H1 (cell line): ENCODE data around the gene CNGA1. TPM values are rescaled to one million over a fixed set of nuclear protein-coding genes. Genes with fewer than 3 reads are reported as not detected.

Source experiments
- CTCF ChIA-PET: fragments of 300-600 bp; sonication (Branson Sonifier 250); formaldehyde crosslinking; loops from one replicate; lab custom pipeline; 2021; ENCODE audit not compliant: partially characterized antibody; lab: Charles Lee
- POLR2A ChIA-PET: fragments of 300-600 bp; sonication (Branson Sonifier 250); formaldehyde crosslinking; loops from one replicate; lab custom pipeline; 2021; ENCODE audit warnings: inconsistent platforms; ENCODE audit not compliant: partially characterized antibody; lab: Charles Lee
- DNase-seq, 2 experiments: peaks; one replicate each; pipeline versions ENCODE4 v3.0.0 to v3.0.0-alpha.2; 2010 to 2022; ENCODE audit warnings: low spot score in 2 of 2, low read depth in 1 of 2, mixed read lengths in 1 of 2
- FAIRE-seq: peaks from 2 replicates; lab custom pipeline; 2011; peaks lifted over from hg19 to GRCh38; lab: Jason Lieb, UNC
- H2AFZ ChIP-seq: 2 replicates; pipeline ENCODE4 v1.8.1; 2012; ENCODE audit warnings: low read length, inconsistent platforms
- H2AK5ac ChIP-seq: 2 replicates; pipeline ENCODE4 v1.6.1; 2013; ENCODE audit warnings: low read depth, low read length
- H2BK120ac ChIP-seq: replicated peaks from 2 replicates; pipeline ENCODE3; 2013; ENCODE audit warnings: low read depth, low read length, inconsistent platforms
- H2BK12ac ChIP-seq: 2 replicates; pipeline ENCODE4 v1.6.1; 2013; ENCODE audit warnings: low read depth, low read length
- H2BK15ac ChIP-seq: 2 replicates; pipeline ENCODE4 v1.6.1; 2013; ENCODE audit warnings: low read length
- H2BK20ac ChIP-seq: 2 replicates; pipeline ENCODE4 v1.6.1; 2013; ENCODE audit warnings: low read length
- H2BK5ac ChIP-seq: 2 replicates; pipeline ENCODE4 v1.6.1; 2013; ENCODE audit warnings: low read depth, low read length
- H3K14ac ChIP-seq: 2 replicates; pipeline ENCODE4 v1.6.1; 2013; ENCODE audit warnings: inconsistent platforms; ENCODE audit not compliant: insufficient read length
- H3K18ac ChIP-seq: 2 replicates; pipeline ENCODE4 v1.6.1; 2013; ENCODE audit warnings: low read length; ENCODE audit errors: extremely low read depth
- H3K23ac ChIP-seq: 2 replicates; pipeline ENCODE4 v1.6.1; 2013; ENCODE audit warnings: inconsistent platforms; ENCODE audit not compliant: insufficient read length
- H3K23me2 ChIP-seq: 2 replicates; pipeline ENCODE4 v1.6.1; 2013; ENCODE audit warnings: low read depth, low read length
- H3K27ac ChIP-seq: 2 replicates; pipeline ENCODE4 v1.6.1; 2011; ENCODE audit warnings: low read depth, low read length, inconsistent platforms
- H3K27me3 ChIP-seq, 4 experiments: replicated peaks in 1 of 4; 1 replicate in 1 of 4; 2 replicates in 3 of 4; pipeline versions ENCODE4 v1.6.1 to v1.8.1; 2011 to 2013; ENCODE audit warnings: low read length in 3 of 4, mild to moderate bottlenecking in 3 of 4, inconsistent platforms in 2 of 4, mixed read lengths in 2 of 4, moderate library complexity in 1 of 4; ENCODE audit not compliant: control insufficient read depth in 3 of 4, insufficient read depth in 3 of 4; ENCODE audit errors: extremely low read depth in 1 of 4
- H3K36me3 ChIP-seq, 4 experiments: 2 replicates each; pipeline versions ENCODE4 v1.6.1 to v1.8.1; 2011 to 2013; ENCODE audit warnings: mild to moderate bottlenecking in 4 of 4, low read length in 3 of 4, moderate library complexity in 2 of 4, control low read depth in 1 of 4, inconsistent platforms in 1 of 4; ENCODE audit not compliant: insufficient read depth in 4 of 4, control insufficient read depth in 2 of 4
- H3K4ac ChIP-seq: replicated peaks from 2 replicates; pipeline ENCODE3; 2013; ENCODE audit warnings: low read length, low read depth, mixed read lengths, inconsistent platforms; ENCODE audit not compliant: insufficient read length
- H3K4me1 ChIP-seq, 4 experiments: replicated peaks in 1 of 4; 1 replicate in 1 of 4; 2 replicates in 3 of 4; pipeline versions ENCODE4 v1.6.1 to v1.8.1; 2011 to 2013; ENCODE audit warnings: low read length in 3 of 4, inconsistent platforms in 2 of 4, mixed read lengths in 1 of 4; ENCODE audit not compliant: insufficient read depth in 4 of 4, control insufficient read depth in 3 of 4
- H3K4me2 ChIP-seq, 2 experiments: 2 replicates each; pipeline versions ENCODE4 v1.6.1 to v1.8.1; 2011 to 2013; ENCODE audit warnings: low read depth in 2 of 2, low read length in 2 of 2, control low read depth in 1 of 2, inconsistent platforms in 1 of 2, mild to moderate bottlenecking in 1 of 2; ENCODE audit not compliant: insufficient read depth in 1 of 2
- H3K4me3 ChIP-seq, 4 experiments: fragments of 200-600, 300-600 bp in 1 of 4; sonication (generic), shearing (Covaris generic), sonication (Bioruptor Twin) in 1 of 4; 2 replicates each; pipeline versions ENCODE4 v1.5.1 to v1.8.1; 2011 to 2016; ENCODE audit warnings: low read length in 4 of 4, low read depth in 3 of 4, control low read depth in 2 of 4, inconsistent platforms in 2 of 4, mild to moderate bottlenecking in 2 of 4, mixed read lengths in 1 of 4, moderate library complexity in 1 of 4; ENCODE audit not compliant: insufficient read depth in 2 of 4; ENCODE audit errors: extremely low read depth in 1 of 4
- H3K56ac ChIP-seq: replicated peaks from 2 replicates; pipeline ENCODE3; 2013; ENCODE audit warnings: low read depth, mild to moderate bottlenecking, mixed read lengths, low read length, inconsistent platforms; ENCODE audit not compliant: insufficient read length
- H3K79me1 ChIP-seq: 2 replicates; pipeline ENCODE4 v1.6.1; 2013; ENCODE audit warnings: low read depth, low read length, control low read depth
- H3K79me2 ChIP-seq, 2 experiments: 2 replicates each; pipeline versions ENCODE4 v1.6.1 to v1.8.1; 2012 to 2013; ENCODE audit warnings: low read length in 2 of 2, mild to moderate bottlenecking in 2 of 2, inconsistent platforms in 1 of 2; ENCODE audit not compliant: insufficient read depth in 2 of 2, control insufficient read depth in 1 of 2
- H3K9ac ChIP-seq, 4 experiments: replicated peaks in 1 of 4; 1 replicate in 1 of 4; 2 replicates in 3 of 4; pipeline versions ENCODE4 v1.6.1 to v1.8.1; 2011 to 2013; ENCODE audit warnings: low read depth in 3 of 4, low read length in 3 of 4, control low read depth in 2 of 4, mild to moderate bottlenecking in 2 of 4, moderate library complexity in 2 of 4, inconsistent platforms in 1 of 4; ENCODE audit errors: extremely low read depth in 1 of 4
- H3K9me3 ChIP-seq, 2 experiments: 2 replicates each; pipeline versions ENCODE4 v1.6.1 to v1.8.1; 2012 to 2013; ENCODE audit warnings: mild to moderate bottlenecking in 2 of 2, moderate library complexity in 2 of 2, control low read depth in 1 of 2, inconsistent platforms in 1 of 2, low read depth in 1 of 2, low read length in 1 of 2, mixed read lengths in 1 of 2; ENCODE audit not compliant: insufficient read depth in 2 of 2
- H4K20me1 ChIP-seq, 2 experiments: replicated peaks in 1 of 2; 2 replicates each; pipeline versions ENCODE3 to v1.8.1; 2011 to 2013; ENCODE audit warnings: inconsistent platforms in 2 of 2, low read length in 2 of 2, mild to moderate bottlenecking in 1 of 2; ENCODE audit not compliant: insufficient read depth in 2 of 2, control insufficient read depth in 1 of 2
- H4K5ac ChIP-seq: 2 replicates; pipeline ENCODE4 v1.6.1; 2013; ENCODE audit warnings: low read length, low read depth, mixed read lengths, inconsistent platforms; ENCODE audit not compliant: insufficient read length
- H4K8ac ChIP-seq: 2 replicates; pipeline ENCODE4 v1.8.0; 2013; ENCODE audit warnings: mild to moderate bottlenecking, moderate library complexity, low read length, inconsistent platforms; ENCODE audit not compliant: insufficient read depth; ENCODE audit errors: extremely low read depth
- H4K91ac ChIP-seq: replicated peaks from 2 replicates; pipeline ENCODE3; 2013; ENCODE audit warnings: low read length, mixed read lengths, inconsistent platforms; ENCODE audit not compliant: insufficient read length
- BCL11A ChIP-seq, 2 experiments: IDR thresholded peaks; one replicate each; pipeline ENCODE4 v1.6.1; 2011; ENCODE audit warnings: low read depth in 2 of 2, low read length in 2 of 2, mild to moderate bottlenecking in 2 of 2
- BRCA1 ChIP-seq: IDR thresholded peaks from 2 replicates; pipeline ENCODE4 v1.6.1; 2012; ENCODE audit warnings: low read depth, low read length, improper control_type of control experiment
- EZH2 ChIP-seq: fragments of 200-600 bp; sonication (generic); IDR thresholded peaks from 2 replicates; pipeline ENCODE4 v1.7.1; 2012; ENCODE audit warnings: low read depth, mild to moderate bottlenecking, moderate library complexity, low read length, inconsistent platforms; ENCODE audit not compliant: severe bottlenecking
- HDAC2 ChIP-seq, 2 experiments: fragments of 300-600 bp in 1 of 2; sonication (generic) in 1 of 2; IDR thresholded peaks; 2 replicates each; pipeline ENCODE4 v1.6.1; 2011 to 2012; ENCODE audit warnings: low read depth in 2 of 2, low read length in 2 of 2, mild to moderate bottlenecking in 2 of 2, moderate library complexity in 2 of 2, borderline replicate concordance in 1 of 2, inconsistent platforms in 1 of 2
- KDM1A ChIP-seq: fragments of 200-600, 300-600 bp; sonication (generic); IDR thresholded peaks from 2 replicates; pipeline ENCODE4 v1.7.1; 2016; ENCODE audit warnings: mild to moderate bottlenecking, low read length, borderline replicate concordance
- RXRA ChIP-seq: IDR thresholded peaks from 2 replicates; pipeline ENCODE4 v1.6.1; 2011; ENCODE audit warnings: low read depth, mild to moderate bottlenecking, low read length, moderate library complexity; ENCODE audit not compliant: insufficient read depth
- polyA plus RNA-seq, 7 experiments: library from polyadenylated mRNA; depleted of rRNA in 3 of 7; stranded (reverse) in 5 of 7; unstranded in 2 of 7; fragments of >200 nt in 5 of 7; fragments of 200-250 nt in 2 of 7; gene quantifications; 1 replicate in 5 of 7; 2 replicates in 1 of 7; 4 replicates in 1 of 7; pipeline versions ENCODE4 v1.2.1 to v1.2.3, GENCODE V29; 2011 to 2013; ENCODE audit warnings: missing spikeins in 2 of 7, mixed read lengths in 2 of 7
- total RNA-seq: library from RNA; stranded (reverse); fragmentation: NEBNext Ultra II Directional; extraction: Animal tissue kit (Norgen Biotek cat#: 25700); gene quantifications from 2 replicates; pipeline ENCODE4 v1.2.1, GENCODE V29; 2021
- TF ChIP-seq, protein P1 (sequence below): IDR thresholded peaks from 2 replicates; pipeline ENCODE4 v1.6.1; 2012; ENCODE audit warnings: inconsistent platforms

CNGA1 gene
- total and polyA plus RNA-seq, 2 of the 8 experiments (the other 6 are each of a cell fraction or from before 2014, with no cell fraction given): 0.17 to 0.54 TPM

DNA sequence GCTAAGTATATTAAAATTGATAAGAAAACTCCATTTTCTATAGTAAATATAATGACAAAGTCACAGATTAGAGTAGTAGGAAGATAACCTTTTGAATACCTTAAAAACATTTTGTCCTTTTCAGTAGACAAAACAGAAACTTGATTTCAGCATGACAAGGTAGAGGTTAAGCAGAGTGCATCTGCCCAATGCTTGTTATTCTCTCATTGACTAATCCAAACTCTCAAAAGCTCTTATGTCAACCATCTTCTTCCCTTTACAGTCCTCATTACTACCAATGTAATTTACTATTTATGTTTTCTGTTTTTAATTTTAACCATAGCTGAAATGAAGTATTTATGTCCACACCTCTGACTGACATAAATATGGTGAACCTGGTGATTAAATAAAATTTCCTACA, 11.2 kb upstream of the CNGA1 start:
- no peak overlapping the region for H2BK120ac ChIP-seq
- H4K91ac ChIP-seq: no peak overlapping the region
- H2AFZ ChIP-seq: no peak overlapping the region
- ChIA-PET CTCF (interaction anchor here (0.5 kb wide), 1 partner anchor 25 kb away, joined by 3 read pairs; no protein-coding TSS in a partner anchor), POLR2A (no interaction called here)
- H2BK15ac ChIP-seq: no peak overlapping the region
- no peak overlapping the region for H2BK12ac ChIP-seq
- H3K14ac ChIP-seq: no peak overlapping the region
- DNase-seq (no peak), FAIRE-seq (no peak)
- no peak for TF ChIP-seq EZH2
- TF ChIP-seq RXRA: no peak
- TF ChIP-seq BCL11A (IDR thresholded peaks at IDR 0.05; ENCODE audit: low read depth in 2 of 2, low read length in 2 of 2): no peak
- TF ChIP-seq BRCA1: no peak
- no peak for TF ChIP-seq HDAC2 (IDR thresholded peaks at IDR 0.05; ENCODE audit: borderline replicate concordance in 1 of 2, low read depth in 2 of 2, low read length in 2 of 2)
- TF ChIP-seq KDM1A: no peak
- TF ChIP-seq, protein P1, sequence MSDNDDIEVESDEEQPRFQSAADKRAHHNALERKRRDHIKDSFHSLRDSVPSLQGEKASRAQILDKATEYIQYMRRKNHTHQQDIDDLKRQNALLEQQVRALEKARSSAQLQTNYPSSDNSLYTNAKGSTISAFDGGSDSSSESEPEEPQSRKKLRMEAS: no peak
- H3K79me1 ChIP-seq: no peaks in the 10 kb centered on the region
- H2BK20ac ChIP-seq: no peak overlapping the region
- no peak overlapping the region for H3K4me2 ChIP-seq
- no peak overlapping the region for H3K4me3 ChIP-seq
- no peaks in the 10 kb centered on the region for H4K20me1 ChIP-seq
- no peak overlapping the region for H3K18ac ChIP-seq
- no peak overlapping the region for H3K56ac ChIP-seq
- no peak overlapping the region for H3K9ac ChIP-seq
- H3K36me3 ChIP-seq: no peaks in the 10 kb centered on the region; a peak in 1 of 8 replicates
- no peak overlapping the region for H3K27ac ChIP-seq
- H3K4me1 ChIP-seq: peaks cover 0 to 11% (median 0%) of the 10 kb centered on the region in 4 experiments; a peak in 4 of 7 replicates
- H3K4ac ChIP-seq: no peak overlapping the region
- H2AK5ac ChIP-seq: no peak overlapping the region
- no peak overlapping the region for H3K23ac ChIP-seq
- H3K23me2 ChIP-seq: no peaks in the 10 kb centered on the region
- H4K5ac ChIP-seq: no peak overlapping the region
- H3K9me3 ChIP-seq: no peaks in the 10 kb centered on the region
- no peak overlapping the region for H4K8ac ChIP-seq
- H2BK5ac ChIP-seq: no peak overlapping the region
- no peaks in the 10 kb centered on the region for H3K79me2 ChIP-seq
- no peaks in the 10 kb centered on the region for H3K27me3 ChIP-seq
